Daoy (cell line): Measurements from ENCODE around the gene SFI1. TPM values are rescaled to one million over a fixed set of nuclear protein-coding genes. Genes with fewer than 3 reads are reported as not detected.

Source experiments
- DNase-seq: peaks from one replicate; pipeline ENCODE4 v3.0.0-alpha.2; 2015; ENCODE audit warnings: low read depth
- total RNA-seq: library from RNA; depleted of rRNA; stranded (reverse); fragments of >200 nt; shearing (Covaris generic); gene quantifications from 2 replicates; pipeline ENCODE4 v1.2.3, GENCODE V29; 2014

SFI1 gene
- total RNA-seq, 1 experiment from 2014 or later, result 4.5 TPM

GRCh38 chr22:31635638-31636306, 139.4 kb downstream of the SFI1 start:
- no peak for DNase-seq

DNA sequence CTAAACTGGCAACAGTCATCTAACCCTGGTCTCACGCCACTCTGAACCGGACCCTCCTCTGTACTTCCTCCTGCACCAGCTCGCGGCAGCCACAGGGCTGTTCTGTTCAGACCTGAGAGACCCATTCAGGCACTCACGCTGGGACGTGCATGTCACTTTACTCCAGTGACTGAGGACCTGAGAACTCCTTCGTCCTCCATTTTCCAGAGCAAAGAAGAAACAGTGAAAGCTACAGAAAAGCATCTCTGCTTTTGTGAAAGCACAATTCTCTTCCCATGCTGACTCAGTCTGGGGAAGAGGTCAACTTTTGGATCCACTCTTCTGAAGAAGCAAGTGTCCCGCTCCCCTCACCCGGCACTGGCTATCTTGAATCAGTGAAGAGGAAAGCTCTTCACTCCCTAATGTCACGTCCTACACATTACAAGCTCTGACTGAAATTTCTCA, 141.1 kb downstream of the SFI1 start:
- no peak for DNase-seq

GRCh38 chr22:31637891-31638618, 141.7 kb downstream of the SFI1 start:
- peak; percentile 49 for DNase-seq

GRCh38 chr22:31639436-31640039, 143.2 kb downstream of the SFI1 start:
- DNase-seq, result no peak

GRCh38 chr22:31646186-31647019, 150.1 kb downstream of the SFI1 start:
- peak; percentile 95 for DNase-seq

DNA sequence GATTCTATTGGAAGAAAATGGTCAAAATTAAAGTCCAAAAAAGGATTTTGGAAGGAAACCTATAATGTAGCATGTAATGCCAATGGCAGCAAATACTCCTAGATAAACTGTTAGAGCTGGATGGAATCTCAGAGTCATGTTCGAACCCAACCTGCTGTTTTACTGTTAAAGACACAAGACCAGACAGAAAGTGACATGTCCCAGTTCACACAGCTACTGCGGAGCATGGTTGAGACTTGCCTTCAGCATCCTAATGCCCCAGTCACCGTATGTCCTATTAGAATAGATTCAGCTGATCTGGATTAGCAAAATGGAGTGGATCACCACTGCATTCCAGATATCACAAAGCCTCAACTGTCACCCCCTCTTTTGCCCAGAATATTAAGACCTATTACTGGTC, 150.7 kb downstream of the SFI1 start:
- DNase-seq, result no peak

DNA sequence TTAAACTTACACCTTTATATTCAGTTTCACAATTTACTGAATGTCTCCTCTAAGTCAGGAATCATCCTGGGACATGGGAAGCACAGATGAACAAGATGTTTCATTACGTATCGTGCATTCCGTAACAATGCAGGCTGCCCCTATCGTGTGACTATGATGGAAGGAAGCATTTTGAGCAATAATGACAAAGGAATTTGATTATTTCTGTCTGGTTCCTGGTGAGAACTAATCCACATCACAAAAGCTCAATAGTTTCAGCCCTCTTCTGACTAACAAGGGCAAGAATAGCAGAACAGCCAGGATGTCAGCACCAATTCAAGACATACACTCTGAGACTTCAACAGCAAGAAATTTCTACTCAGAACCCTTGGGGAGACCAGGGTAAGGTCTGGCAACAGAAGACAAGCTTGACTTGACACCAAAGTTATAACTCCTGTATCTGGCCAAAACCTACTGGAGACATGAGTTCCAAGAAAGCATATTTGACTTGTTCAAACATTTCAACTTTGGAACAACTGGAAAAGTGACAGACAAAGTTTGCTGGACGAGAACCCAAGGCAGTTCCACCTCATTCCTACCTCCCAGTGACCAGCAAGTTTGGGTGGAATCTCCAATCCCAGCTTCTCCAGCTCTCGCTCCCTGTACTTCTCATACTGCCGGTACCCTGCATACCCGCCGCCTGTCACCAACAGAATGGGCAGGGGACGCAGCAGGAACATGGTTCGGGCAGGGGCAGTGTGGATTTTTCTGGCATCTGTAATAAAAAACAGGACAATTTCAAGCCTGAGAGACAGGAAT, 151.4 kb downstream of the SFI1 start:
- DNase-seq, result no peak

DNA sequence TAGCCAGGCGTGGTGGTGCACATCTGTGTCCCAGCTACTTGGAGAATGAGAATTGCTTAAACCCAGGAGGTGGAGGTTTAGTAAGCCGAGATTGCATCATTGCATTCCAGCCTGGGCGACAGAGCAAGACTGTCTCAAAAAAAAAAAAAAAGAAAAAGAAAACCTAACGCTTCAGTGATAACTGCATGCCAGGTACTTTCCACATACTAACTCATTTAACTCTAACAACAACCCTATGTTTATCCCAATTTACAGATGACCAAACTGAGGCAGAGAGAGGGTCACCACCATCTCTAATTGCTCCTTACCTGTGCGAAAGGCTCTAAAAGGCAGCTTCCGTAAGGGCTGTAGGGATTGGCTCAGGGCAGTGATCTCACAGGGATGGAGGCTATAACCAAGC, 154.1 kb downstream of the SFI1 start:
- peak; percentile 72 for DNase-seq

- no peak for DNase-seq
Measured at GRCh38 chr22:31651664-31652063, 155.3 kb downstream of the SFI1 start.

- no peak for DNase-seq
Measured at GRCh38 chr22:31652088-31652487, 155.8 kb downstream of the SFI1 start.

- no peak for DNase-seq
Measured at GRCh38 chr22:31652911-31653684, 156.8 kb downstream of the SFI1 start.

- no peak for DNase-seq
Measured at GRCh38 chr22:31653944-31654343, 157.6 kb downstream of the SFI1 start.

DNA sequence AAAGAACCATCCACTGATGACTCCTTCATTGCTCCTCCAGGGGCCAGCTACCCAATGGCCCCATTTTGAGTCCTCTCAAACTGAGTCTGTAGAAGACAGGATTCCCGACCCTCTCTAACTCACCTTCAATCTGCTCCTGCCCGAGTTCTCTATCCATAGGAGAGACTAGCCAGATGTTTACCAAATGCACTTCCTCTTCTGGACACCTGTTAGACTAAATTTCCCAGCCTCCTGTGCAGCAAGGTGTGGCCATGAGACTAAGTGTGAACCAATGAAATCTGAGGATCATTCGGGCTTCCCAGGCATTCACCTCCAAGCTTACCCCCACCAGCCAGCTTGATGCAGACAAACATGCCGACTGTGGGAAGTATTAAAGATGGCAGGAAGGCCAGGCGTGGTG, 158.1 kb downstream of the SFI1 start:
- no peak for DNase-seq

DNA sequence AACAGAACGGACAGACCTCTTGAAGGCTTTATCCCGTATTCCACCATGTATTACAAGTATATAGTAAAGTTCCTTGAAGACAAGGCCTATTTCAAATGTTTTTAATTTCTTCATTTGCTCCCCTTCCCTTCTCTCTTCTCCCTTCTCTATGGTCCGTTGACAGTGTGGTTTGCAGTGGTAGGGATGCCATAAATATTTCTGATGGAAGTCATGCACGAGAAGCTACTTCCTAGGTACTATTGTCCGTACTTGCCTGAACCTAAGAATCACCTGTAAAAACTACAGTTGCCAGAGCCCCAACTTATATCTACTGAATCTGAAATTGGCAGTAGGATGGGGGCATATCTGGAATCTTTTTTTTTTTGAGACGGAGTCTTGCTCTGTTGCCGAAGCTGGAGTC, 162.9 kb downstream of the SFI1 start:
- DNase-seq, result no peak

DNA sequence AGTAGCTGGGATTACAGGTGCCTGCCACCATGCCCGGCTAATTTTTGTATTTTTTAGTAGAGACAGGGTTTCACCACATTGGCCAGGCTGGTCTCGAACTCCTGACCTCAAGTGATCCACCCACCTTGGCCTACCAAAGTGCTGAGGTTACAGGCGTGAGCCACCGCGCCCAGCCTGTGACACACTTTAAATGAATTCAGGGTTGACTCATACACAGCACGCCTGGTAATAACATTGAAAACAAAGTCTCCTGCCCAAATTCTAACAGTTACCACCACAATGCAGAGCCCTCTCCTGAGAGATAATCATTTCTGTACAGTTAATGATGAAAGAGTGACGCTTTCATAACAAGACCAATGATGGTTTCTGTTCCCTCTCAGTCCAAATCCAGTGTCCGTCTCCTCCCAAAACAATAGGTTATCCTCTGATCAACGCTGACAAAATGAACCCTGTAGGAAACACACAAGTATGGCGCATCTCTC, 164.6 kb downstream of the SFI1 start:
- DNase-seq, result peak; percentile 83

DNA sequence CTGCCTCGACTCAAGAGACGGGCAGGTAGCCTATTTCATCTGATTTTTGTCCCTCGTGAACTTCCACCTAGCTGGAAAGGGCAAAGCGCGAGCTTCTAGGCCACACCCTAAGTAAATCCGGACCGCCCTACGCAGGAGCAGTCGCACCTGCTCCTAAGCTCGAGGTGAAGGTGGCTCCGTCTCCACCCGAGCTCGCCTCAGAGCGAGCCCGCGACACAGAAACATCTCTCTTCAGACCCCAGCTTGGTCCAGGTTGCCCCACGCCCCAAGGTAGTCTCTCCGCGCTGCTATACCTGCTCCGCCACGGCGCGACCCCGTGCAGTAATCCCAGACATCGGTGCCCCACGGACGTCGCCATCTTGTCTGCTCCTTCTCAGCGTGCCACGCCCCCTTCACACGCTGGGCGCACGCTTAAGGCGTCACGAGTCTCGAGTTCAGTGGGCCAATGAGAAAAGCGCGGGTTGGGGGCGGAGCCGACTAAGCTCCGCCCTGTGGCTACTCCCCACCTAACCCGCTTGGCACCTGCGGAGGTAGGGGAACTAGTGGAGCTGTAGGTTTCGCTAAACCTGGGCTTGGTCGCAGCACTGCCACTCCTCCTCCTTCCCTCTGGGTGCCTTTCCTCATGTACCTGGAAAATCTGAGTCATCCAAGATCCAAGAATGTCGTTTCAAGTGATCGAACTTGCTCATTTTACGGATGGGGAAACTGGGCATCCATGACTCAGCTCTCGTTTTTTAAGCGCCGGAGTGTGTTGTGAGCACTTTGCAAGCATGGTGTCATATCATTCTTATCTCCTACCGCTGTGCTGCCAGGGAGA, 165.7 kb downstream of the SFI1 start, which contains the start of gene PISD:
PISD (minus strand) TSS at position 365 of the 817 bp plus-strand sequence; CDS start at position 358, 7 bp downstream.
- peak; percentile 98 for DNase-seq

DNA sequence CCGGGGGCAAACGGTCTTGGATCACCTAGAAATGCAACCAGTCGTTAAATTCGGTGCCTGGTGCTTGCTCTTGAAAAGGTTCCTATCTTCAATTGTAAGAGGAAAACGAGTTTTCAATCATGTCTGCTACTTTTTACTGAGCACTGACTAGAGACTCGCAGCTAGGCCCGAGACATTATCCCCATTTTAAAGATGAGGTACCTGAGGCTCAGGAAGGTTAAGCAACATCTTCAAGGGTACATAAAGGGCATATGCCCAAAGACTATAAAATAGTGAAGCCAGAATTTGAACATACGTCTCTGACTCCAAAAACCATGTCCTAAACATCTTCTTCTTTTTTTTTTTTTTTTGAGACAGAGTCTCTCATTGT, 166.3 kb downstream of the SFI1 start:
- DNase-seq, result no peak
